Adrenal gland (tissue), 5 donors: ENCODE data around the gene CYREN.

Source experiments
- CTCF ChIP-seq, 6 experiments: fragments of 450-650 bp in 4 of 6; fragments of 200-600 bp in 2 of 6; sonication (generic) in 1 of 6; IDR thresholded peaks; 1 replicate in 5 of 6; 2 replicates in 1 of 6; pipeline versions ENCODE4 v1.5.1 to v1.8.0; 2016 to 2021; ENCODE audit warnings: antibody characterized with exemption in 6 of 6, mild to moderate bottlenecking in 2 of 6, moderate library complexity in 1 of 6
- POLR2A ChIP-seq, 2 donors: fragments of 450-650 bp; IDR thresholded peaks; one replicate each; pipeline ENCODE4 v1.6.1; 2017; ENCODE audit warnings: antibody characterized with exemption in 2 of 2, mild to moderate bottlenecking in 2 of 2, moderate library complexity in 1 of 2
- donor health status: DM: no; HTN: no; CAD: no.

GRCh38 chr7:135160858-135161653, 9.5 kb downstream of the CYREN start:
- no peak for TF ChIP-seq POLR2A (IDR thresholded peaks at IDR 0.05)
- peak in 1 of 6 experiments; percentile 18 for TF ChIP-seq CTCF (IDR thresholded peaks at IDR 0.05)
